Stimulated activated CD4-positive, alpha-beta T cell treated with anti-CD3 and anti-CD28 coated beads, Interleukin-12 subunit alpha, Interleukin-12 subunit beta, amount 100 ng/mL, for 24 hours (primary cell): Measurements from ENCODE around the gene SIRT3.
"Not testable (repeated sequence)": the region's sequence is repeated elsewhere in the genome, so short reads cannot be mapped to it uniquely, and the experiment has no call there.

Experiments used
- DNase-seq, 2 experiments: peaks; one replicate each; pipeline ENCODE4 v3.0.0-alpha.2; 2020; ENCODE audit warnings: low read depth in 2 of 2

SIRT3 gene

GRCh38 chr11:240315-240714 is 4.2 kb upstream of the SIRT3 start:
- DNase-seq, result no peak

- not testable (repeated sequence) for DNase-seq
Observed at GRCh38 chr11:238346-238745, 2.2 kb upstream of the SIRT3 start.

GRCh38 chr11:236774-237767 is 929 bp upstream of the SIRT3 start, which contains the start of gene PSMD13:
PSMD13 (plus strand) TSS chr11:236976; CDS start chr11:237050, 74 bp downstream.
- DNase-seq, result peak; percentile 80 to 85

GRCh38 chr11:235609-235996 is 539 bp downstream of the SIRT3 start:
- DNase-seq, result peak; percentile 60 to 61

GRCh38 chr11:235180-235579 is 962 bp downstream of the SIRT3 start:
- DNase-seq, result no peak

- no peak for DNase-seq
Observed at GRCh38 chr11:232783-233565, 3.2 kb downstream of the SIRT3 start.

- DNase-seq, result no peak
Observed at GRCh38 chr11:230431-230830, 5.7 kb downstream of the SIRT3 start.

GRCh38 chr11:227824-228379 is 8.2 kb downstream of the SIRT3 start:
- no peak for DNase-seq

GRCh38 chr11:225734-226453 is 10.2 kb downstream of the SIRT3 start:
- DNase-seq, result no peak

- no peak for DNase-seq
Observed at GRCh38 chr11:224424-224823, 11.7 kb downstream of the SIRT3 start.

GRCh38 chr11:223884-224283 is 12.3 kb downstream of the SIRT3 start:
- DNase-seq, result no peak

GRCh38 chr11:223026-223789 is 12.9 kb downstream of the SIRT3 start:
- no peak for DNase-seq

- no peak for DNase-seq
Observed at GRCh38 chr11:221998-222789, 13.9 kb downstream of the SIRT3 start.

- DNase-seq, result no peak
Observed at GRCh38 chr11:221539-221938, 14.6 kb downstream of the SIRT3 start.

- DNase-seq, result not testable (repeated sequence)
Observed at GRCh38 chr11:220641-221215, 15.4 kb downstream of the SIRT3 start.

GRCh38 chr11:218815-219593 is 17.1 kb downstream of the SIRT3 start:
- no peak for DNase-seq

GRCh38 chr11:217704-218103 is 18.4 kb downstream of the SIRT3 start:
- DNase-seq, result no peak

- DNase-seq, result no peak
Observed at GRCh38 chr11:216081-216974, 19.8 kb downstream of the SIRT3 start.
